Epithelial cell of esophagus (primary cell): ENCODE results near the gene NBAS.

Experiments used
- DNase-seq: peaks from one replicate; pipeline ENCODE4 v3.0.0; 2010; ENCODE audit warnings: low read depth
- H3K4me3 ChIP-seq: 2 replicates; pipeline ENCODE4 v1.5.1; 2011; ENCODE audit warnings: mild to moderate bottlenecking, low read length, control low read depth
- TF ChIP-seq, protein P1 (sequence below): IDR thresholded peaks from 2 replicates; pipeline ENCODE4 v1.5.1; 2011; ENCODE audit warnings: low read depth, mild to moderate bottlenecking, low read length, control low read depth, inconsistent platforms; ENCODE audit not compliant: insufficient read depth; ENCODE audit errors: missing control alignments

Gene NBAS

DNA sequence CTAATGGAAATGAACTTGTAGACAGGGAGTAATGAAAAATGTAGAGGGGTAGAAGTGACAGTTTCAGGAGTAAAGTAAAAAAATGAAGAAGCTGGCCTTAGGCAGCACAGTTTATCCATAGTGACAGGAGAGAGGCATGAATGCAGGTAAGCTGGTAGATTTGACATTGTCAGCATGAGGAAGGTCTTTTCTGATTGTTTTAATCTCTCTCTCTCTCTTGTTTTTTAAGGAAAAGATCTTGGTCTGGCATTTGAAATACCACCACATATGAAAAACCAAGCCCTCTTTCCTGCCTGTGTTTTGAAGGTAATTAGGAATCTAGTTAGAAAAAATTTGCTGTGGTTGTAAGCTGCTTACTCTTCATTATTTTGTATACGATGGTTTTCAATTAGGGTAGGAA lies 44.6 kb upstream of the NBAS start:
- no peak overlapping the region for H3K4me3 ChIP-seq
- TF ChIP-seq, protein P1, sequence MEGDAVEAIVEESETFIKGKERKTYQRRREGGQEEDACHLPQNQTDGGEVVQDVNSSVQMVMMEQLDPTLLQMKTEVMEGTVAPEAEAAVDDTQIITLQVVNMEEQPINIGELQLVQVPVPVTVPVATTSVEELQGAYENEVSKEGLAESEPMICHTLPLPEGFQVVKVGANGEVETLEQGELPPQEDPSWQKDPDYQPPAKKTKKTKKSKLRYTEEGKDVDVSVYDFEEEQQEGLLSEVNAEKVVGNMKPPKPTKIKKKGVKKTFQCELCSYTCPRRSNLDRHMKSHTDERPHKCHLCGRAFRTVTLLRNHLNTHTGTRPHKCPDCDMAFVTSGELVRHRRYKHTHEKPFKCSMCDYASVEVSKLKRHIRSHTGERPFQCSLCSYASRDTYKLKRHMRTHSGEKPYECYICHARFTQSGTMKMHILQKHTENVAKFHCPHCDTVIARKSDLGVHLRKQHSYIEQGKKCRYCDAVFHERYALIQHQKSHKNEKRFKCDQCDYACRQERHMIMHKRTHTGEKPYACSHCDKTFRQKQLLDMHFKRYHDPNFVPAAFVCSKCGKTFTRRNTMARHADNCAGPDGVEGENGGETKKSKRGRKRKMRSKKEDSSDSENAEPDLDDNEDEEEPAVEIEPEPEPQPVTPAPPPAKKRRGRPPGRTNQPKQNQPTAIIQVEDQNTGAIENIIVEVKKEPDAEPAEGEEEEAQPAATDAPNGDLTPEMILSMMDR = no peak
- no peak for DNase-seq

DNA sequence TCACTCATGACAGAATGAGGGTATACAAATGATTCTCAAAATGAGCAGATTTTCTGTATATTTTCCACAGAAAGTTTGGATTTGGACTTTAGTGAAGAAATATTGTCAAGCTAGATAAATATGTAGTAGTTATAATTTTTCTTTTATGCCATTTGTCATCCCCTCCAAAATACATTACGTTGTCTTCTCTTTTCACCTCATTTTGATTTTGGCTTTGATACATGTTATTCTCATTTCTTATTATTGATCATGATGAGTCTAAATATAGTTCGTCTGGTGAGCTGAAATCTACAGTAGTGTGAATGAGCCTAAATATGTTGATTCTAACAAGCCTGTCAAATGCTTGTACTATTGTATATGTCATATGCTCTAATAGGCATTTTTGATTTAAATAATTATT lies 42.8 kb upstream of the NBAS start:
- TF ChIP-seq, protein P1 = no peak

DNA sequence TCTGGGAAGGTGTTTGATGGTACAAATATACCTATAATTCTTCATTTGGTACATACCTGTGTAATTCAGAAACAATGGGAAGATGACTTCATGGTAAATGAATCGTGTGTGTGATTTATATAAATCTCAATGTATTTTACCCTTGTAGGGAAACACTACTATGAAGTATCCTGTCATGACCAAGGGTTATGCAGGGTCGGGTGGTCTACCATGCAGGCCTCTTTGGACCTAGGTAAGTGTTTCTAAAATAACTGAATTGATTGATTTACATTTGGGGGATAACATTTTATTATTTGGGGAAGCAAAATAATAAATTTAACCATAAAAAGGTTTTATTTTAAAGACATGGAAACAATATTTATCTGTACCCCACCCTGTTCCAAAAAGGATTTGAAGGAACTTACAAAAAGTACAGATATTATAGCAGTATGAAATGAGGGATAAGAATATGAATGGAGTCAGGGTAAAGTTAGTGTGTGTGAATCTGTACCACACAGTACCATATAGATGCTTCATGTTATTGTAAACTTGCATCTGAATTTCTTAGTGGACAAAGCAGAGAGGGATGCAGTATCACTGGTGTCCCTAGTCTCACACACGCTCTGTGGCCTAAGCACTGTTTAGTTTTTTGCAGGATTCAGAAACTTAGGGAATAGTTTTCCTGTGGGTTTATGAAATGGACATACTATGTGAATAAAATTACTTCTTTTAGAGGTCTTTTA lies 42.1 kb upstream of the NBAS start:
- DNase-seq = no peak
- H3K4me3 ChIP-seq = no peak overlapping the region
- TF ChIP-seq, protein P1 = no peak

More for the DNA sequence above, 42.8 kb upstream of the NBAS start:
- H3K4me3 ChIP-seq = no peak overlapping the region
- DNase-seq = no peak

DNA sequence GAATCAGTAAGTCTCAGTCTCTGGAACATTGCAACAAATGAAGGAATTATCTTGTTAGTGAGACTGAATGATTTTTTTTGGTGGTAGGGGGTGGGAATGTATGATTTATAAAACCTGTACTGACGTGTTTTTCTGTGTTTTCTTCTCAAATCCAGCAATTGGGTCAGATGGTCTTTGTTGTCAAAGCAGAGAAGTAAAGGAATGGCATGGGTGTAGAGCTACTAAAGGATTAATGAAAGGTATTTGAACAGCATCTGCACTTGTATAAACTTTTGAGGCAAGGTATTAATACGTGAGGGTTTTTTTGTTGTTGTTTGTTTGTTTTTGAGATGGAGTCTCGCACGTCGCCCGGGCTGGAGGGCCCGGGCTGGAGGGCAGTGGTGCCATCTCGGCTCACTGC lies 41.3 kb upstream of the NBAS start:
- no peak overlapping the region for H3K4me3 ChIP-seq
- TF ChIP-seq, protein P1 = no peak
- no peak for DNase-seq

DNA sequence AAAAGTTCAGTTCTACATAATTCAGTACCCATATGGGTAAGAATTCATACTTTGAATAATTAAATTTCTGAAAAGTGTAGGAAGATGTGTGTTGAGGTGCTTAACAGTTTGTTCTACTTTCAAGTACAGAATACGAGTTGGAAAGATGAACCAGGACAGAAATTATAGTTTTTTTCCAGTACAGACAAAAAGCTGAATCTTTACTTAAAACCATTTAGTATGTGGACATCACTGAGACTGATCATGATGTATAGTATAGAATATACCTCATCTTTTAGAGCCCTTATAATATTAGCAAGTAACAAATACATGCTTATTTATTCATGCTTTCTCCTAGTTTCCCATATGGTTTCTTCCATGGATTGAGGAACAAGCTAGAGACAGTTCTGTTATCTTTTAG lies 40.5 kb upstream of the NBAS start:
- no peak for DNase-seq
- H3K4me3 ChIP-seq = no peak overlapping the region
- TF ChIP-seq, protein P1 = no peak

DNA sequence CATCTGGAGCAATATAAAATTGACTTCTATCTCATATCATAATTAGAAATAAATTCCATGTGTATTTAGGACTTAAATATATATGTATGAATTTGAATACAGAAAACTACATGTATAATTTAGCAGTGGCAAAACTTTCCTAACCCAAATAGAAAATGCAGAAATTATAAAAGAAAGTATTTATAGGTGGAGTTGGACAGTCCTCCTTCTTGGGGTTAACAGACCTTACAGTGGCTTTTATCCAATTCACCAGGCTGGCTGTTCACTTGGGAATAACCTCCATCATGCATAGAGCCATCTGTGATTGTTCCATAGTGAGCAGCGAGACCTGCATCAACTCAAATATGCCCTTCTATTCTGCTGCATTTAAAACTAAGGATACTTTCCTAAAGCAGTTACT lies 38.9 kb upstream of the NBAS start:
- DNase-seq = no peak
- H3K4me3 ChIP-seq = no peak overlapping the region
- TF ChIP-seq, protein P1 = no peak

DNA sequence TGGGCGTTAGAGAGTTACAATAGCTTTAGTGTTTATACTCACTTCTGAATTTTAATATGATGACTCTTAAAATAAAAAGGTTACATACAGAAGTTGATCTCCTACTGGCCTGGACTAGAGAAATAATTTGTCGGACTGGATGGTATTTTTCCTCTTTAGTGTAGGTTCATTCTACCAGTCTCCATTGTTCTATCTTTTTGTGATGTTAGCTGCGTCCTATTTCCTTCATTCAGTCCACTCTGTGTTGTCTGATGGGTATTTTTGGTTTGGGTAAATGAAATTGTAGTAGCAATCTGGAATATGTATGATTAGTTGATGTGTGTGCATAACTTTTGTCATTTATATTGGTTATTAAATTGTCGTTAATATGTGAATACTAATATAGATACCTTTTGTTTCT lies 35.8 kb upstream of the NBAS start:
- DNase-seq = no peak
- TF ChIP-seq, protein P1 = no peak

More for the DNA sequence above, 35.8 kb upstream of the NBAS start:
- H3K4me3 ChIP-seq = no peak overlapping the region
